Calu3 (cell line): Measurements from ENCODE around the gene AKAP7. TPM values are rescaled to one million over a fixed set of nuclear protein-coding genes. Genes with fewer than 3 reads are reported as not detected.

Experiments used
- BruUV-seq: library from RNA; stranded (reverse); fragments of 400-500 nt; replicated peaks from 2 replicates; lab custom pipeline; 2021; lab: Mats Ljungman, UMichigan
- CTCF ChIA-PET: fragments of 300-600 bp; sonication (Branson Sonifier 250); formaldehyde crosslinking; loops from one replicate; lab custom pipeline; 2022; ENCODE audit warnings: antibody characterized with exemption; lab: Charles Lee
- DNase-seq: peaks from one replicate; pipeline ENCODE4 v3.0.0; 2022
- H3K27ac Mint-ChIP-seq: one replicate; pipeline ENCODE4 v1.8.0; 2022; ENCODE audit warnings: mixed read lengths; ENCODE audit not compliant: unreplicated experiment
- H3K27me3 Mint-ChIP-seq: one replicate; pipeline ENCODE4 v1.8.0; 2022; ENCODE audit warnings: mixed read lengths; ENCODE audit not compliant: unreplicated experiment
- H3K36me3 Mint-ChIP-seq: one replicate; pipeline ENCODE4 v1.8.0; 2022; ENCODE audit warnings: mild to moderate bottlenecking, moderate library complexity, mixed read lengths; ENCODE audit not compliant: insufficient read depth, unreplicated experiment
- H3K4me1 Mint-ChIP-seq: one replicate; pipeline ENCODE4 v1.8.0; 2022; ENCODE audit warnings: mild to moderate bottlenecking, low read depth, mixed read lengths; ENCODE audit not compliant: unreplicated experiment
- H3K4me3 Mint-ChIP-seq: one replicate; pipeline ENCODE4 v1.8.0; 2022; ENCODE audit warnings: mild to moderate bottlenecking, low read depth, moderate library complexity, mixed read lengths; ENCODE audit not compliant: unreplicated experiment
- H3K9me3 Mint-ChIP-seq: one replicate; pipeline ENCODE4 v1.8.0; 2022; ENCODE audit warnings: low read depth, mixed read lengths; ENCODE audit not compliant: unreplicated experiment
- CTCF ChIP-seq: fragments of 200-600 bp; IDR thresholded peaks from one replicate; pipeline ENCODE4 v1.8.0; 2022; ENCODE audit warnings: antibody characterized with exemption; ENCODE audit not compliant: unreplicated experiment
- intact Hi-C: fragments of 100-400 bp; cut with micrococcal nuclease; formaldehyde crosslinking; loops from one replicate; pipeline ENCODE4 v1.10.0; 2022; ENCODE audit not compliant: unreplicated experiment
- total RNA-seq: library from RNA; stranded (reverse); gene quantifications from 2 replicates; pipeline ENCODE4 v1.2.3, GENCODE V29; 2022

Gene AKAP7
- total RNA-seq, 1 experiment from 2014 or later, result 7.7 TPM

- Mint-ChIP-seq H3K27ac (no peak overlapping the region), H3K36me3 (no peaks in the 10 kb centered on the region), H3K4me1 (peaks cover 58% of the 10 kb centered on the region), H3K4me3 (no peak overlapping the region), H3K27me3 (no peaks in the 10 kb centered on the region), H3K9me3 (no peaks in the 10 kb centered on the region)
- CTCF ChIA-PET, result interaction anchor here (0.7 to 1.3 kb wide), 2 partner anchors 227 to 229 kb away, joined by 3 to 6 read pairs; no protein-coding TSS in a partner anchor
- intact Hi-C loops, result no loop called here
- BruUV-seq, result no TSS peak
- no peak for TF ChIP-seq CTCF
- no peak for DNase-seq
Measured at GRCh38 chr6:131112249-131112648, 23.0 kb upstream of the AKAP7 start.

GRCh38 chr6:131115651-131116050 is 19.6 kb upstream of the AKAP7 start:
- Mint-ChIP-seq H3K27me3 (no peaks in the 10 kb centered on the region), H3K4me1 (peaks cover 37% of the 10 kb centered on the region), H3K9me3 (no peaks in the 10 kb centered on the region), H3K36me3 (no peaks in the 10 kb centered on the region), H3K27ac (no peak overlapping the region), H3K4me3 (no peak overlapping the region)
- TF ChIP-seq CTCF, result no peak
- intact Hi-C loops, result loop anchor here (1.0 to 5.0 kb wide), 3 partner anchors 88 to 419 kb away; no protein-coding TSS in a partner anchor
- no TSS peak for BruUV-seq
- CTCF ChIA-PET, result interaction anchor here (0.5 to 3.5 kb wide), 2 partner anchors 145 to 230 kb away, joined by 3 to 50 read pairs; no protein-coding TSS in a partner anchor
- no peak for DNase-seq

- CTCF ChIA-PET, result interaction anchor here (0.5 to 3.5 kb wide), 11 partner anchors 10 to 1822 kb away, joined by 3 to 50 read pairs (median 4); no protein-coding TSS in a partner anchor
- Mint-ChIP-seq H3K27ac (no peak overlapping the region), H3K4me3 (no peak overlapping the region), H3K4me1 (peaks cover 32% of the 10 kb centered on the region), H3K36me3 (no peaks in the 10 kb centered on the region), H3K27me3 (no peaks in the 10 kb centered on the region), H3K9me3 (no peaks in the 10 kb centered on the region)
- DNase-seq, result no peak
- no peak for TF ChIP-seq CTCF
- no TSS peak for BruUV-seq
- intact Hi-C loops, result loop anchor here (1.0 to 5.0 kb wide), 3 partner anchors 89 to 418 kb away; no protein-coding TSS in a partner anchor
Measured at GRCh38 chr6:131116321-131116720, 18.9 kb upstream of the AKAP7 start.

GRCh38 chr6:131116755-131117360 is 18.4 kb upstream of the AKAP7 start:
- CTCF ChIA-PET, result interaction anchor here (0.6 to 3.5 kb wide), 10 partner anchors 11 to 1823 kb away, joined by 3 to 50 read pairs (median 4); no protein-coding TSS in a partner anchor
- DNase-seq, result peak; percentile 58
- no peak overlapping the region for H3K4me3 Mint-ChIP-seq
- H3K9me3 Mint-ChIP-seq, result no peaks in the 10 kb centered on the region
- TF ChIP-seq CTCF, result peak; percentile 40
- no TSS peak for BruUV-seq
- H3K27me3 Mint-ChIP-seq, result no peaks in the 10 kb centered on the region
- H3K36me3 Mint-ChIP-seq, result no peaks in the 10 kb centered on the region
- intact Hi-C loops, result loop anchor here (1.0 to 5.0 kb wide), 3 partner anchors 90 to 418 kb away; no protein-coding TSS in a partner anchor
- H3K27ac Mint-ChIP-seq, result no peak overlapping the region
- H3K4me1 Mint-ChIP-seq, result peaks cover 27% of the 10 kb centered on the region
